DND-41 (cell line): Measurements from ENCODE around the gene ATAD3A.
"Not testable (repeated sequence)": the region's sequence is repeated elsewhere in the genome, so short reads cannot be mapped to it uniquely, and the experiment has no call there.

Source experiments
- ATAC-seq: fragments of 200-7000 bp; cut with Tn5 transposase; 3 replicates; pipeline ENCODE4 v1.9.1; 2021; ENCODE audit warnings: low read depth; ENCODE audit not compliant: insufficient read depth
- DNase-seq: peaks from one replicate; pipeline ENCODE4 v3.0.0-alpha.2; 2020
- H2AFZ ChIP-seq: 2 replicates; pipeline ENCODE4 v1.6.0; 2012; ENCODE audit warnings: low read depth, low read length
- H3K27ac ChIP-seq: 2 replicates; pipeline ENCODE4 v1.5.1; 2012; ENCODE audit warnings: low read length, inconsistent platforms
- H3K27me3 ChIP-seq: fragments of 200-600 bp; sonication (generic); 2 replicates; pipeline ENCODE4 v1.6.0; 2012; ENCODE audit warnings: low read length, mild to moderate bottlenecking, inconsistent platforms; ENCODE audit not compliant: insufficient read depth, poor library complexity
- H3K36me3 ChIP-seq: 2 replicates; pipeline ENCODE4 v1.5.1; 2012; ENCODE audit warnings: low read length, inconsistent platforms; ENCODE audit not compliant: insufficient read depth
- H3K4me1 ChIP-seq: 2 replicates; pipeline ENCODE4 v1.5.1; 2012; ENCODE audit warnings: mild to moderate bottlenecking, low read length; ENCODE audit not compliant: insufficient read depth
- H3K4me2 ChIP-seq: 2 replicates; pipeline ENCODE4 v1.6.0; 2012; ENCODE audit warnings: mild to moderate bottlenecking, moderate library complexity, low read length, inconsistent platforms; ENCODE audit not compliant: insufficient read depth
- H3K4me3 ChIP-seq, 2 experiments: fragments of 200-600 bp in 1 of 2; shearing (Covaris generic) in 1 of 2; 2 replicates each; pipeline ENCODE4 v1.5.1; 2012 to 2016; ENCODE audit warnings: inconsistent platforms in 2 of 2, low read length in 2 of 2, mild to moderate bottlenecking in 2 of 2, low read depth in 1 of 2, moderate library complexity in 1 of 2
- H3K79me2 ChIP-seq: 2 replicates; pipeline ENCODE4 v1.6.0; 2012; ENCODE audit warnings: low read length, inconsistent platforms; ENCODE audit not compliant: insufficient read depth
- H3K9ac ChIP-seq: 2 replicates; pipeline ENCODE4 v1.6.0; 2012; ENCODE audit warnings: low read depth, mild to moderate bottlenecking, inconsistent platforms, low read length, moderate library complexity
- H3K9me3 ChIP-seq: 2 replicates; pipeline ENCODE4 v1.5.1; 2012; ENCODE audit warnings: low read length, moderate library complexity, mild to moderate bottlenecking, inconsistent platforms; ENCODE audit not compliant: insufficient read depth, severe bottlenecking
- H4K20me1 ChIP-seq: 2 replicates; pipeline ENCODE4 v1.6.0; 2012; ENCODE audit warnings: low read length; ENCODE audit not compliant: insufficient read depth
- CTCF ChIP-seq: IDR thresholded peaks from 2 replicates; pipeline ENCODE4 v1.5.1; 2012; ENCODE audit warnings: borderline replicate concordance, low read length, moderate library complexity, mild to moderate bottlenecking; ENCODE audit not compliant: poor library complexity, severe bottlenecking; ENCODE audit errors: extremely low read depth
- EZH2 ChIP-seq: IDR thresholded peaks from 3 replicates; pipeline ENCODE4 v1.6.1; 2012; ENCODE audit warnings: borderline replicate concordance, low read depth, mild to moderate bottlenecking, moderate library complexity, low read length, inconsistent platforms; ENCODE audit not compliant: severe bottlenecking

ATAD3A gene

GRCh38 chr1:1511533-1512285 lies at the start of gene ATAD3A:
Gene ATAD3A (plus strand): TSS chr1:1512162. CDS start chr1:1512269, 107 bp downstream.
- Histone ChIP-seq H3K27me3 (no peaks in the 10 kb centered on the region), H3K36me3 (peaks cover 13% of the 10 kb centered on the region; the same call in 1 of the 2 replicates), H2AFZ (peak within 1 kb of the TSS; percentile 75), H3K79me2 (peaks cover 35% of the 10 kb centered on the region), H3K4me1 (peaks cover 19% of the 10 kb centered on the region), H3K9ac (peak within 1 kb of the TSS; percentile 86), H3K9me3 (no peaks in the 10 kb centered on the region), H4K20me1 (peaks cover 9% of the 10 kb centered on the region; the same call in 1 of the 2 replicates), H3K27ac (peak within 1 kb of the TSS; percentile 85), H3K4me3 (peak within 1 kb of the TSS; percentile 71 to 84), H3K4me2 (peak within 1 kb of the TSS; percentile 88)
- peak; percentile 92 for ATAC-seq
- TF ChIP-seq EZH2 (no peak), CTCF (no peak)
- peak; percentile 98 for DNase-seq

DNA sequence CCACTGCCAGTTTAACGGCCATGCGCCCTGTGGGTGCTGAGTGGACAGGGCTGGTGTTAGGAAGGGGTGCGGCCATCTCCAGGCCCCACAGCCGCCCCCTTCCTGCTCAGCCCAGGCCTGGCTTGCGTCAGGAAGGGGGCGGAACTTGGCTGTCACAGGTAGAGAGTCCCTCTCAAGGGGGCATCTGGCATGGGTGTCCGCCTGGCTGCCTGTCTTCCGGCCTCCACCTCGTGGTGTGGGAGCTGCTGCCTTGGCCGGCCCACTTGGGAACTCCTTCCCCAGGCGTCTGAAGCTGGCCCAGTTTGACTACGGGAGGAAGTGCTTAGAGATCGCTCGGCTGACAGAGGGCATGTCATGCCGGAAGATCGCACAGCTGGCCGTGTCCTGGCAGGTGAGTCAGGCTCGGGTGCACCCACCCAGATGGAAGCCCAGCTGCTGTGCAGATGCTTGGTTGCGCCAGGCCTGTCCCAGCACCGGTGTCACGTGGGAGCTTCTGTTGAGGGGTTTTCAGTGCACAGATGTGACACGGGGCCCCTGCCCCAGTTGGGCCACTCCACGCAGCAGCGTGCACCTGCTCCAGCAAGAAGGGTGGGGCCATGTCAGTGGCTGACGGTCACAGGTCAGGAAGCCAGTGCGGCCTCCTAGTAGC lies 49.5 kb upstream of the ATAD3A start:
- Histone ChIP-seq H3K9ac (no peak overlapping the region), H3K4me1 (no peaks in the 10 kb centered on the region), H3K79me2 (no peaks in the 10 kb centered on the region), H3K4me3 (no peak overlapping the region), H4K20me1 (no peaks in the 10 kb centered on the region), H3K27ac (no peak overlapping the region), H3K27me3 (no peaks in the 10 kb centered on the region), H3K4me2 (no peak overlapping the region), H3K9me3 (no peaks in the 10 kb centered on the region), H2AFZ (no peak overlapping the region), H3K36me3 (no peaks in the 10 kb centered on the region)
- ATAC-seq, result no peak
- DNase-seq, result no peak
- TF ChIP-seq EZH2 (no peak), CTCF (no peak)

DNA sequence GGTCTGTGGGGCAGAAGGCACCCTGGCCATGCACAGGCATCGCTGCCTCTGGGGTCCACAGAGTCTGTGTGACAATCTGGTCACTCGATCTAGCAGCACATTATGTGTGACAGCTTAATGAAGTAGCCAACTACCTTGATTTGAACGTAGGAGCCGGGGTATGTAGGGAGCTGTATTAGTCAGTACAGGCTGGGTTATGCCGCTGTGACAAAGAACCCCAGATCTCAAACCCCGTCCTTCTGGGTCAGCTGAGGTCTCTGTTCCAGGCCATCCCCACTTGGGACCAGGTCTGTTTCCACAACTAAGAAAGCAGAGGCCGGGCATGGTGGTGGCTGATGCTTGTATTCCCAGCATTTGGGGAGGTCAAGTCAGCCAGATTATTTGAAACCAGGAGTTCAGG lies 48.6 kb upstream of the ATAD3A start:
- H3K9ac ChIP-seq, result no peak overlapping the region
- H3K36me3 ChIP-seq, result no peaks in the 10 kb centered on the region
- TF ChIP-seq CTCF (no peak), EZH2 (no peak)
- H3K4me1 ChIP-seq, result no peaks in the 10 kb centered on the region
- no peaks in the 10 kb centered on the region for H3K27me3 ChIP-seq
- DNase-seq (no peak), ATAC-seq (no peak)
- no peaks in the 10 kb centered on the region for H4K20me1 ChIP-seq
- no peak overlapping the region for H2AFZ ChIP-seq
- H3K4me2 ChIP-seq, result no peak overlapping the region
- no peak overlapping the region for H3K27ac ChIP-seq
- H3K4me3 ChIP-seq, result no peak overlapping the region
- no peaks in the 10 kb centered on the region for H3K79me2 ChIP-seq
- no peaks in the 10 kb centered on the region for H3K9me3 ChIP-seq

DNA sequence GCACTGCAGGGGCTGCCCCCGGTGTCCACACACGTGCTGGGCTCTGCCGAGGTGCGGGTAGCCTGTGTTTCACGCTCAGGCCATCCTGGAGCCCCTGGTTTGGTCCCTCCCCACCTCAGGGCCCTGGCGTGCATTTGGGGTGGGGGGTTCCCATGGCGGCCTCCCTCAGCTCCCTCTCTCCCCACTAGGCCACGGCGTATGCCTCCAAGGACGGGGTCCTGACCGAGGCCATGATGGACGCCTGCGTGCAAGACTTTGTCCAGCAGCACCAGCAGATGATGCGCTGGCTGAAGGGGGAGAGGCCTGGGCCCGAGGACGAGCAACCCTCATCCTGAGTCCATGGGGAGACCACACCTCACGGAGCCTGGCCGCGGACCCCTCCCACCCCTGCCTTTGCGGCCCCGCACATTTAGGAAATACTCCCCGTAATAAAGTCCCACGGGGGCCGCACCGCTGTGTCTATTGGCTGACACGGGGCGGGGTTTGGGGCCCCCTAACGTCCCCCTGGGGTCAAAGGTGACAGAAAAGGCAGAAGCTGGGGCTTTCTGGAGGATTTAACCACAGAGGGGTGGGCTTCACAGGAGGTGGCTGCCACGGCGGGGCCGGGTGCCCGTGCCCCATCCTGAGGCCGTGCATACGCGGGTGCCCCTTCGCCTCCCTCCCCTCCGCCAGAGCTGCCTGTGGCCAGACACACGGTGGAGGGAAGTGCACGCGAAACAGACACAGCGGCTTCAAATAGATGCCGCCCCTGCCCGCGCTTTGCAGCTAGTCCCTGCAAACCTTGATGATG lies 43.6 kb upstream of the ATAD3A start:
- DNase-seq, H3K9me3 ChIP-seq, H4K20me1 ChIP-seq, H3K9ac ChIP-seq, ATAC-seq, H3K4me3 ChIP-seq, H3K4me2 ChIP-seq, H3K36me3 ChIP-seq, H3K27ac ChIP-seq, H2AFZ ChIP-seq, H3K27me3 ChIP-seq: not testable (repeated sequence)
- peaks cover 26% of the 10 kb centered on the region for H3K79me2 ChIP-seq
- peaks cover 23% of the 10 kb centered on the region for H3K4me1 ChIP-seq
